Small intestine (tissue), 7 donors: ENCODE results near the gene PCSK6. TPM values are rescaled to one million over a fixed set of nuclear protein-coding genes. Genes with fewer than 3 reads are reported as not detected.
A peak's percentile ranks its signal among the peaks of the same experiment; 100 is the strongest.

Experiments used
- DNase-seq, 2 donors: peaks; one replicate each; pipeline versions ENCODE4 v3.0.0 to v3.0.0-alpha.2; 2013
- FAIRE-seq: peaks from 2 replicates; lab custom pipeline; 2012; peaks lifted over from hg19 to GRCh38; lab: Jason Lieb, UNC
- H3K27ac ChIP-seq, 3 donors: one replicate each; pipeline ENCODE4 v1.5.1; 2013; ENCODE audit warnings: low read length in 2 of 3, mild to moderate bottlenecking in 2 of 3, control low read depth in 1 of 3, inconsistent platforms in 1 of 3, low read depth in 1 of 3, moderate library complexity in 1 of 3
- H3K27me3 ChIP-seq, 3 donors: one replicate each; pipeline ENCODE4 v1.6.1; 2013; ENCODE audit warnings: low read length in 3 of 3, inconsistent platforms in 1 of 3; ENCODE audit not compliant: control insufficient read depth in 3 of 3, insufficient read depth in 3 of 3
- H3K36me3 ChIP-seq, 3 donors: one replicate each; pipeline ENCODE4 v1.6.1; 2013; ENCODE audit warnings: low read length in 3 of 3, inconsistent platforms in 1 of 3, low read depth in 1 of 3, mild to moderate bottlenecking in 1 of 3, moderate library complexity in 1 of 3; ENCODE audit not compliant: control insufficient read depth in 3 of 3, insufficient read depth in 2 of 3
- H3K4me1 ChIP-seq, 3 donors: one replicate each; pipeline ENCODE4 v1.6.1; 2013; ENCODE audit warnings: low read length in 2 of 3, inconsistent platforms in 1 of 3, low read depth in 1 of 3, mild to moderate bottlenecking in 1 of 3, moderate library complexity in 1 of 3; ENCODE audit not compliant: control insufficient read depth in 3 of 3, insufficient read depth in 2 of 3
- H3K4me3 ChIP-seq, 3 donors: one replicate each; pipeline ENCODE4 v1.5.1; 2013; ENCODE audit warnings: low read length in 3 of 3, control low read depth in 1 of 3, inconsistent platforms in 1 of 3, low read depth in 1 of 3, mild to moderate bottlenecking in 1 of 3, moderate library complexity in 1 of 3
- H3K9me3 ChIP-seq, 2 donors: one replicate each; pipeline ENCODE4 v1.6.1; 2013; ENCODE audit warnings: low read depth in 1 of 2, low read length in 1 of 2; ENCODE audit not compliant: control insufficient read depth in 2 of 2, insufficient read depth in 1 of 2
- whole genome bisulfite sequencing, 3 donors: extraction: QIAGEN DNeasy Blood & Tissue Kit; methylation state at CpG; one replicate each; pipeline ENCODE4 v1.1.7; 2013; 5-methylcytosine and 5-hydroxymethylcytosine counted together
- polyA plus RNA-seq, 4 donors: library from polyadenylated mRNA; stranded (reverse) in 3 of 4; unstranded in 1 of 4; fragments of 200-250 nt in 3 of 4; fragments of 120-200 nt in 1 of 4; gene quantifications; one replicate each; pipeline versions ENCODE4 v1.2.1 to v1.2.3, GENCODE V29; 2013
- donor health status: healthy with polysubstance abuse.
- donor health status: control.
- donor health status: control.
- donor health status: Bipolar disorder and iron deficiency.
- donor health status: healthy.

The PCSK6 gene
- polyA plus RNA-seq, 4 donors, result 0.67 to 26.2 (median 6.5) TPM

DNA sequence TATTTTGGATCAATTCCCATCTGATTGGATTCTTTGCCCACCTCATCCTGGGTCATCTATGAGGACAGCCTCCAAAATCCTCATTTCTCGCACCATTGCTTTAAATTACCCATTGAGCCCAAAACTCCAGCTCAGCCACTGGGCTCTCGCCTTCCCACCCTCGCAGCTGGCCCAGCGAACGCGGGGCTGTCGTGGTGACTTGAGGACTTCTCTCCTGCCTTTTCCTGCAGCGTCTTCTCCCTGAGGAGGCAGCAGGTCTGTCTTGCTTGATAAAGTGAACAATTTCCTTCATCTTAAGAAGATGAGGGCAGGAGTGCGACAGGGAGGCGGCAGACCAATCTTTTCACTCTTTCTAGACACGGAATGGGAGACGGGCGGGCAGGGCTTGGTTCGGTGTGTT, 161.5 kb downstream of the PCSK6 start:
- no peaks in the 10 kb centered on the region for H3K9me3 ChIP-seq
- H3K27me3 ChIP-seq, result no peaks in the 10 kb centered on the region
- 81 to 87% (median 87%) methylated on average over 14 of the region's 14 CpGs for WGBS, 3 donors
- no peak overlapping the region for H3K27ac ChIP-seq
- H3K4me1 ChIP-seq, result peaks cover 0 to 20% (median 0%) of the 10 kb centered on the region in 3 donors
- FAIRE-seq (no peak), DNase-seq (no peak)
- H3K4me3 ChIP-seq, result no peak overlapping the region
- H3K36me3 ChIP-seq, result peaks cover 0 to 27% (median 0%) of the 10 kb centered on the region in 3 donors

DNA sequence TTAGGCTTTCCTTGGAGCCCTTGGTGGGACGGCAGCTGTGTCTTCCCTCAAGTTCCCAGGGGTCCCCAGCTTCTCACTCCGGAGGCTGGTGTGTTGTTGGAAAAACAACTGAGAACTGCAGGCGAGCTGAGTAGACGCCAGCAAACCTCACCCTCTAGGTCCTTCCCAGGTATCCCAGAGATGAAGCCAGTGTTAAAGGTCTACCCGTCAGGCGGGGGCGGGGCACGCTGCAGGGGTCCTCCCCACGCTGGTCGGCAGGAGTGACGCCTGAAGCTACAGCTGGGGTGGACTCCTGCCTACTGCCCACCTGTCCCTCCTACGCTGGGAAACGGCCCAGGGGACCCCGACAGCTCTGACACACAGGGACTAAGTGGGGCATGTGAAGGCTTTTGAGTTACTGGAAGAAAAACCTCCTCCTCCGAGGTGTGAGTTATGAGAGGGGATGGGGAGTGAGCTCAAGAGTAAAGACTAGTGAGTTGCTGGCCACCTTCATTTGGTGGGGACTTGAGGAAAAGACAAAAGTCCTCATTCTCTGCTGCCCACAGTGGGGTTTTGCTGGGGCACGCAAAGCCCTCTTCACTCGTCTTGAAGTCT, 162.3 kb downstream of the PCSK6 start:
- no peak for FAIRE-seq
- DNase-seq, result no peak
- H3K36me3 ChIP-seq, result peaks cover 0 to 29% (median 0%) of the 10 kb centered on the region in 3 donors

DNA sequence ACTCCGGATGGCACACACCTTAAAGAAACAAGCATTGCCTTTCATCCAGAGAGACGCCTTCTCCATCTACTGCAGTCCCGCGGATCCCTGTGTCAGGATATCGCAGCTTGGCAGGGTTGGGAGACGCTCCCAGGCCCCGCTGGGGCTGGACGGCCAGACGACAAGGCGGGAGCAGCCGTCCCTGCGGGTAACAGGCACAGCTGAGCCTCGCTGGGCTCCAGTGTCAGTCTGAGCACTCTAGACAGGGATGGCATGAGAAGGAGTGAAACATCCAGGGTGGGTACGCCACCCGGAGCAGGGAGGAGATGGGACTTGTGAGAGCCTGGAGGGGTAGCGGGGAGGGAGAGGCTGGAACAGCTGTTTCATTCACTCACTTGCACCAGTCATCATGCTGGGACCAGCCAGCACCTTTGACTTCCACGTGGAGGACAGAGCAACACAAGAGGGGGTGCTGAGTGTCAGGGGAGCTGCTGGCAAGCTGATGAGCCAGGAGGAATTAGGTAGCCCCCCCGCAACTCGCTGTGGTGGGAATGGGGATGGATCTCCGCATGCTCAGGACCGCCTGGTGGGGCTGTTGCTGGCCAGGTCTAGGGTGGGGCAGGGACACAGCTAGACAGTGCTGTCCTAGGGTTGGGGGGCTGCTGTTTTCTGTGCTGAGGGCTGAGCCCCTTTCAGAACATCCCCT, 162.9 kb downstream of the PCSK6 start:
- Histone ChIP-seq H3K27ac (no peak overlapping the region), H3K36me3 (peaks cover 0 to 29% (median 0%) of the 10 kb centered on the region in 3 donors), H3K27me3 (no peaks in the 10 kb centered on the region), H3K4me1 (peaks cover 0 to 20% (median 0%) of the 10 kb centered on the region in 3 donors), H3K9me3 (no peaks in the 10 kb centered on the region), H3K4me3 (no peak overlapping the region)
- WGBS, 3 donors, result 83 to 91% (median 85%) methylated on average over 21 of the region's 21 CpGs
- no peak for FAIRE-seq
- no peak for DNase-seq

More for the DNA sequence above, 162.3 kb downstream of the PCSK6 start:
- H3K4me3 ChIP-seq, result no peak overlapping the region
- H3K9me3 ChIP-seq, result no peaks in the 10 kb centered on the region
- H3K27ac ChIP-seq, result no peak overlapping the region
- H3K4me1 ChIP-seq, result peaks cover 0 to 20% (median 0%) of the 10 kb centered on the region in 3 donors
- no peaks in the 10 kb centered on the region for H3K27me3 ChIP-seq
- WGBS, 3 donors, result 75 to 79% (median 75%) methylated on average over 17 of the region's 17 CpGs

DNA sequence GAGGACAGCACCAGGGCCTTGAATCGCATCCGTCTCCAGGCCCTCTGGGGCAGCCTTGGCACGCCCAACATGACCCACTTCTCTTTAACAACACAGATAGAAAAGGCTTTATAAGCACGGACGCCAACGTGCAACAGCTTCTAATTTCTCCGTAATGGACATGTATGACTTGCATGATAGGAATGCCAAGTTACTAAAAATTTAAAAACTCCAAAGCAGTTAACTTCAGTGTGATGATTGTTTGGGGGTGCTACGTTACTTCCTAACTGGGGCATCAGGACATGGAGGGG, 163.5 kb downstream of the PCSK6 start:
- peaks cover 0 to 30% (median 0%) of the 10 kb centered on the region in 3 donors for H3K36me3 ChIP-seq
- no peaks in the 10 kb centered on the region for H3K9me3 ChIP-seq
- no peak overlapping the region for H3K27ac ChIP-seq
- FAIRE-seq (no peak), DNase-seq (no peak)
- H3K4me3 ChIP-seq, result no peak overlapping the region
- WGBS, 3 donors, result 91 to 95% (median 95%) methylated on average over 8 of the region's 8 CpGs
- peaks cover 0 to 20% (median 0%) of the 10 kb centered on the region in 3 donors for H3K4me1 ChIP-seq
- H3K27me3 ChIP-seq, result no peaks in the 10 kb centered on the region

DNA sequence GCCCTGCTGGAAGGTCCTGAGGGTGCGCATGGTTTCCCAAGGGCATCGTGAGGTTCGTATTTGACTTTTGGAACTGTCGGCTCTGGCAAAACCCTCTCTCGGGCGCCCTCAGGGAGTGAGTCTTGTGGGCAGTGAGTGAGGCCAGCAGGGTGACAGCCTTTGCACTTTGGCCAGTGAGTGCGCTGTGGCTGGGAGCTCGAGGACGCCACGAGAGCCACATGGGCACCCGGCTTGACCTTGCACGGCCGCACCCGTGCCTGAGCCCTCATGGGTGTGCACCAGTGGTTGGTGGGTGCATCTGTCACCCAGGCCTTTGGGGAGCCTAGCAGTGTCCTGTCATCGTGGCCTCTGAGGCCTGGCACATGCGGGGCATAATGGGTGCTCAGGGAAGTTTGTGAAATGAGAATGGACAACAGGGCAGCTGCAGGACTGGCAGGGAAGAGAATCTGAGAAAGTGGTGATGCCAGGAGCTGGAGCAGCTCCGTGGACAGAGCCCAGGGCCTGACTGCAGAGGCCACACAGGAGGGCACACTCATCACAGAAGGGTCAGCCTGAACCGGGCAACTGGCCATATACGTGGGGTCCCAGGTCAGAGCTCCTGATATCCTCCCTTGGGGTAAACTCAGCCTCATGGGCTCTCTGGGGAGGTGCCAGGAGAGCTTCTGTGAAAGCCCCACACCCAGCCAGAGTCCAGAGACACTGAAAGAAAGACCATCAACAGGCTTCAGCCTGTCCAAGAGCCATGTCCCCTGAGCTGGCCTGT, 164.1 kb downstream of the PCSK6 start:
- H3K9me3 ChIP-seq, result no peaks in the 10 kb centered on the region
- H3K4me3 ChIP-seq, result no peak overlapping the region
- DNase-seq (peak in 1 of 2 donors; percentile 22), FAIRE-seq (no peak)
- H3K36me3 ChIP-seq, result peaks cover 0 to 35% (median 0%) of the 10 kb centered on the region in 3 donors
- H3K27me3 ChIP-seq, result no peaks in the 10 kb centered on the region
- H3K4me1 ChIP-seq, result peaks cover 0 to 20% (median 0%) of the 10 kb centered on the region in 3 donors
- 86 to 89% (median 88%) methylated on average over 19 of the region's 19 CpGs for WGBS, 3 donors
- peak overlapping the region in 2 of 3 donors; percentile 56 to 67 for H3K27ac ChIP-seq

DNA sequence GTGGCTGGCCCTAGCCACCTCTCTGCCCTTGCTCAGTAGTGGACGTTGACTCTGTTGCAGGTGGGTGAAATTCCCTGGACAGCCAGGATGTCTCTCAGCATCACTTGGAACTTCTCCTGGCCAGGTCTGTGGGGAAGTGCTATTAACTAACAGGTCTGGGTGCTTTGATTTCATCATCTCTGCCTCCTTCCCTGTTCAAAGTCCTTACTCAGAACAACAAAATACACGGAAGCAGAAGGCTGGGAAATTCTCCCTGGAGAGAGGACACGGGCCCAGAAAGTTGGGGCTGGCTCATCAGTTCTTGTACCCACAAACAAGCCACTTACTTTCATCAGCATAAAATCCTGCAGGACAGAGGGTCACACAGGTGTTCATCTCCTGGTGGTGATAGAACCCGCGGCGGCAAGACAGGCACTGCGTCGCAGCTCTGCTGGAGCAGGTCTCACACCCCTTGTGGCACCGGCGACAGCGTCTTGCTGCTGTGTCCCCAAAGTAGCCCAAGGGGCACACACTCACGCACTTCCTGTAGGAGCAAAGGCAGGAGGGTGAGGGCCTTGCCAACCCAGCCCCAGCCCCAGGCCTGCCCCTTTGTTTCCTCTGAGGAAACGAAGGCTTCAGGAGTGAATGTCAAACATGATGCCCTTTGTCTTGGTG, 164.9 kb downstream of the PCSK6 start:
- Histone ChIP-seq H3K4me1 (peaks cover 0 to 20% (median 0%) of the 10 kb centered on the region in 3 donors), H3K4me3 (no peak overlapping the region), H3K36me3 (peaks cover 0 to 29% (median 0%) of the 10 kb centered on the region in 3 donors), H3K27me3 (no peaks in the 10 kb centered on the region), H3K27ac (peak overlapping the region; percentile 50 to 72 (median 56)), H3K9me3 (no peaks in the 10 kb centered on the region)
- FAIRE-seq (no peak), DNase-seq (peak; percentile 82 to 84)
- WGBS, 3 donors, result 38 to 68% (median 52%) methylated on average over 13 of the region's 13 CpGs

DNA sequence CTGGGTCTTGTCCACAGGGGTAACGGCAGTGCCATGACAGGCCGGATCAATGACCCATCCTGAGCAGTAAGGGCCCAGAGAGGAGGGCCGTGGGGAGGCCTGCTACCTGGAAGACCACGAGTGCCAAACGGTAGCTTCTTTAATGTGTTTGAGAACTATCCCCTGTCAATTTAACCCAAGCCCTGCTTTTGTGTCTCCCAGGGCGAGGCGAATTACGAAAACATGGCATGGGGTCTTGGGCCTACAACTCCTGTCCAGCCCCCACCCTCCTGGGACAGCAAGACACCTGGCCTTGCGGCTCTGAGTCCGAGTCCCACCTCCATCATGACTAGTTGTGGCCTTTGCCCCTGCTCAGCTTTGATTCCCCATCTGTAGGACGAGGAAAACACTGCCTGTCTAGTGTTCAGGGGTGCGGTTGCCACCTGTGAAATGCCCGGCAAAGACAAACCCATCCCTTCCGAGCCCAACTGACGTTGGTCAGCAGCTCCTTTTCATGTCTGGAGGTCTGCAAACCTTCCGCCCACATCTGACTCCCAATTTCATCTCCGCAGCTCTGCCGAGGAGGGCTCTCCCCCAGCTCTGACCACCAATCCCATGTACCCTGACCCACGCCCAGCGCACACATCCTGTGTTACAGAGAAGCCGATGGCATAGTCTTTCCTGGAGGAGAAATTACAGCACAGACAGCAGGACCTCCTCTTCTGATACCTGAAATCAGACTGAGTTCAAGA, 165.5 kb downstream of the PCSK6 start:
- 49 to 76% (median 57%) methylated on average over 21 of the region's 21 CpGs for whole genome bisulfite sequencing, 3 donors
- peak overlapping the region in 2 of 3 donors; percentile 33 to 72 for H3K27ac ChIP-seq
- H3K4me3 ChIP-seq, result no peak overlapping the region
- DNase-seq, result peak in 1 of 2 donors; percentile 34
- no peaks in the 10 kb centered on the region for H3K27me3 ChIP-seq
- H3K9me3 ChIP-seq, result no peaks in the 10 kb centered on the region
- peaks cover 0 to 20% (median 0%) of the 10 kb centered on the region in 3 donors for H3K4me1 ChIP-seq
- FAIRE-seq, result no peak
- H3K36me3 ChIP-seq, result peaks cover 0 to 26% (median 0%) of the 10 kb centered on the region in 3 donors
